H1 (cell line): ENCODE data around the gene NAE1. TPM values are rescaled to one million over a fixed set of nuclear protein-coding genes. Genes with fewer than 3 reads are reported as not detected.

Experiments
- CTCF ChIA-PET: fragments of 300-600 bp; sonication (Branson Sonifier 250); formaldehyde crosslinking; loops from one replicate; lab custom pipeline; 2021; ENCODE audit not compliant: partially characterized antibody; lab: Charles Lee
- POLR2A ChIA-PET: fragments of 300-600 bp; sonication (Branson Sonifier 250); formaldehyde crosslinking; loops from one replicate; lab custom pipeline; 2021; ENCODE audit warnings: inconsistent platforms; ENCODE audit not compliant: partially characterized antibody; lab: Charles Lee
- DNase-seq, 2 experiments: peaks; one replicate each; pipeline versions ENCODE4 v3.0.0 to v3.0.0-alpha.2; 2010 to 2022; ENCODE audit warnings: low spot score in 2 of 2, low read depth in 1 of 2, mixed read lengths in 1 of 2
- FAIRE-seq: peaks from 2 replicates; lab custom pipeline; 2011; peaks lifted over from hg19 to GRCh38; lab: Jason Lieb, UNC
- H2AFZ ChIP-seq: 2 replicates; pipeline ENCODE4 v1.8.1; 2012; ENCODE audit warnings: low read length, inconsistent platforms
- H2AK5ac ChIP-seq: 2 replicates; pipeline ENCODE4 v1.6.1; 2013; ENCODE audit warnings: low read depth, low read length
- H2BK120ac ChIP-seq: replicated peaks from 2 replicates; pipeline ENCODE3; 2013; ENCODE audit warnings: low read depth, low read length, inconsistent platforms
- H2BK12ac ChIP-seq: 2 replicates; pipeline ENCODE4 v1.6.1; 2013; ENCODE audit warnings: low read depth, low read length
- H2BK15ac ChIP-seq: 2 replicates; pipeline ENCODE4 v1.6.1; 2013; ENCODE audit warnings: low read length
- H2BK20ac ChIP-seq: 2 replicates; pipeline ENCODE4 v1.6.1; 2013; ENCODE audit warnings: low read length
- H2BK5ac ChIP-seq: 2 replicates; pipeline ENCODE4 v1.6.1; 2013; ENCODE audit warnings: low read depth, low read length
- H3K14ac ChIP-seq: 2 replicates; pipeline ENCODE4 v1.6.1; 2013; ENCODE audit warnings: inconsistent platforms; ENCODE audit not compliant: insufficient read length
- H3K18ac ChIP-seq: 2 replicates; pipeline ENCODE4 v1.6.1; 2013; ENCODE audit warnings: low read length; ENCODE audit errors: extremely low read depth
- H3K23ac ChIP-seq: 2 replicates; pipeline ENCODE4 v1.6.1; 2013; ENCODE audit warnings: inconsistent platforms; ENCODE audit not compliant: insufficient read length
- H3K23me2 ChIP-seq: 2 replicates; pipeline ENCODE4 v1.6.1; 2013; ENCODE audit warnings: low read depth, low read length
- H3K27ac ChIP-seq: 2 replicates; pipeline ENCODE4 v1.6.1; 2011; ENCODE audit warnings: low read depth, low read length, inconsistent platforms
- H3K27me3 ChIP-seq, 4 experiments: replicated peaks in 1 of 4; 1 replicate in 1 of 4; 2 replicates in 3 of 4; pipeline versions ENCODE4 v1.6.1 to v1.8.1; 2011 to 2013; ENCODE audit warnings: low read length in 3 of 4, mild to moderate bottlenecking in 3 of 4, inconsistent platforms in 2 of 4, mixed read lengths in 2 of 4, moderate library complexity in 1 of 4; ENCODE audit not compliant: control insufficient read depth in 3 of 4, insufficient read depth in 3 of 4; ENCODE audit errors: extremely low read depth in 1 of 4
- H3K36me3 ChIP-seq, 4 experiments: 2 replicates each; pipeline versions ENCODE4 v1.6.1 to v1.8.1; 2011 to 2013; ENCODE audit warnings: mild to moderate bottlenecking in 4 of 4, low read length in 3 of 4, moderate library complexity in 2 of 4, control low read depth in 1 of 4, inconsistent platforms in 1 of 4; ENCODE audit not compliant: insufficient read depth in 4 of 4, control insufficient read depth in 2 of 4
- H3K4ac ChIP-seq: replicated peaks from 2 replicates; pipeline ENCODE3; 2013; ENCODE audit warnings: low read length, low read depth, mixed read lengths, inconsistent platforms; ENCODE audit not compliant: insufficient read length
- H3K4me1 ChIP-seq, 4 experiments: replicated peaks in 1 of 4; 1 replicate in 1 of 4; 2 replicates in 3 of 4; pipeline versions ENCODE4 v1.6.1 to v1.8.1; 2011 to 2013; ENCODE audit warnings: low read length in 3 of 4, inconsistent platforms in 2 of 4, mixed read lengths in 1 of 4; ENCODE audit not compliant: insufficient read depth in 4 of 4, control insufficient read depth in 3 of 4
- H3K4me2 ChIP-seq, 2 experiments: 2 replicates each; pipeline versions ENCODE4 v1.6.1 to v1.8.1; 2011 to 2013; ENCODE audit warnings: low read depth in 2 of 2, low read length in 2 of 2, control low read depth in 1 of 2, inconsistent platforms in 1 of 2, mild to moderate bottlenecking in 1 of 2; ENCODE audit not compliant: insufficient read depth in 1 of 2
- H3K4me3 ChIP-seq, 4 experiments: fragments of 200-600, 300-600 bp in 1 of 4; sonication (generic), shearing (Covaris generic), sonication (Bioruptor Twin) in 1 of 4; 2 replicates each; pipeline versions ENCODE4 v1.5.1 to v1.8.1; 2011 to 2016; ENCODE audit warnings: low read length in 4 of 4, low read depth in 3 of 4, control low read depth in 2 of 4, inconsistent platforms in 2 of 4, mild to moderate bottlenecking in 2 of 4, mixed read lengths in 1 of 4, moderate library complexity in 1 of 4; ENCODE audit not compliant: insufficient read depth in 2 of 4; ENCODE audit errors: extremely low read depth in 1 of 4
- H3K56ac ChIP-seq: replicated peaks from 2 replicates; pipeline ENCODE3; 2013; ENCODE audit warnings: low read depth, mild to moderate bottlenecking, mixed read lengths, low read length, inconsistent platforms; ENCODE audit not compliant: insufficient read length
- H3K79me1 ChIP-seq: 2 replicates; pipeline ENCODE4 v1.6.1; 2013; ENCODE audit warnings: low read depth, low read length, control low read depth
- H3K79me2 ChIP-seq, 2 experiments: 2 replicates each; pipeline versions ENCODE4 v1.6.1 to v1.8.1; 2012 to 2013; ENCODE audit warnings: low read length in 2 of 2, mild to moderate bottlenecking in 2 of 2, inconsistent platforms in 1 of 2; ENCODE audit not compliant: insufficient read depth in 2 of 2, control insufficient read depth in 1 of 2
- H3K9ac ChIP-seq, 4 experiments: replicated peaks in 1 of 4; 1 replicate in 1 of 4; 2 replicates in 3 of 4; pipeline versions ENCODE4 v1.6.1 to v1.8.1; 2011 to 2013; ENCODE audit warnings: low read depth in 3 of 4, low read length in 3 of 4, control low read depth in 2 of 4, mild to moderate bottlenecking in 2 of 4, moderate library complexity in 2 of 4, inconsistent platforms in 1 of 4; ENCODE audit errors: extremely low read depth in 1 of 4
- H3K9me3 ChIP-seq, 2 experiments: 2 replicates each; pipeline versions ENCODE4 v1.6.1 to v1.8.1; 2012 to 2013; ENCODE audit warnings: mild to moderate bottlenecking in 2 of 2, moderate library complexity in 2 of 2, control low read depth in 1 of 2, inconsistent platforms in 1 of 2, low read depth in 1 of 2, low read length in 1 of 2, mixed read lengths in 1 of 2; ENCODE audit not compliant: insufficient read depth in 2 of 2
- H4K20me1 ChIP-seq, 2 experiments: replicated peaks in 1 of 2; 2 replicates each; pipeline versions ENCODE3 to v1.8.1; 2011 to 2013; ENCODE audit warnings: inconsistent platforms in 2 of 2, low read length in 2 of 2, mild to moderate bottlenecking in 1 of 2; ENCODE audit not compliant: insufficient read depth in 2 of 2, control insufficient read depth in 1 of 2
- H4K5ac ChIP-seq: 2 replicates; pipeline ENCODE4 v1.6.1; 2013; ENCODE audit warnings: low read length, low read depth, mixed read lengths, inconsistent platforms; ENCODE audit not compliant: insufficient read length
- H4K8ac ChIP-seq: 2 replicates; pipeline ENCODE4 v1.8.0; 2013; ENCODE audit warnings: mild to moderate bottlenecking, moderate library complexity, low read length, inconsistent platforms; ENCODE audit not compliant: insufficient read depth; ENCODE audit errors: extremely low read depth
- H4K91ac ChIP-seq: replicated peaks from 2 replicates; pipeline ENCODE3; 2013; ENCODE audit warnings: low read length, mixed read lengths, inconsistent platforms; ENCODE audit not compliant: insufficient read length
- BCL11A ChIP-seq, 2 experiments: IDR thresholded peaks; one replicate each; pipeline ENCODE4 v1.6.1; 2011; ENCODE audit warnings: low read depth in 2 of 2, low read length in 2 of 2, mild to moderate bottlenecking in 2 of 2
- CHD1 ChIP-seq: IDR thresholded peaks from 2 replicates; pipeline ENCODE4 v1.6.1; 2012; ENCODE audit warnings: low read depth, low read length, improper control_type of control experiment
- CHD2 ChIP-seq: IDR thresholded peaks from 2 replicates; pipeline ENCODE4 v1.6.1; 2012; ENCODE audit warnings: low read length, improper control_type of control experiment
- EZH2 ChIP-seq: fragments of 200-600 bp; sonication (generic); IDR thresholded peaks from 2 replicates; pipeline ENCODE4 v1.7.1; 2012; ENCODE audit warnings: low read depth, mild to moderate bottlenecking, moderate library complexity, low read length, inconsistent platforms; ENCODE audit not compliant: severe bottlenecking
- JUND ChIP-seq: IDR thresholded peaks from 2 replicates; pipeline ENCODE4 v1.6.1; 2011; ENCODE audit warnings: mild to moderate bottlenecking, improper control_type of control experiment, low read length
- KDM1A ChIP-seq: fragments of 200-600, 300-600 bp; sonication (generic); IDR thresholded peaks from 2 replicates; pipeline ENCODE4 v1.7.1; 2016; ENCODE audit warnings: mild to moderate bottlenecking, low read length, borderline replicate concordance
- KDM4A ChIP-seq: IDR thresholded peaks from one replicate; pipeline ENCODE4 v1.7.1; 2012; ENCODE audit warnings: low read depth, mild to moderate bottlenecking, moderate library complexity, low read length, inconsistent platforms; ENCODE audit not compliant: severe bottlenecking
- NANOG ChIP-seq: IDR thresholded peaks from 2 replicates; pipeline ENCODE4 v1.6.1; 2011; ENCODE audit warnings: low read length, low read depth, mild to moderate bottlenecking, inconsistent platforms; ENCODE audit not compliant: insufficient read depth, poor library complexity, severe bottlenecking
- POU5F1 ChIP-seq: IDR thresholded peaks from 2 replicates; pipeline ENCODE4 v1.6.1; 2011; ENCODE audit warnings: low read depth, mild to moderate bottlenecking, low read length, moderate library complexity
- SUZ12 ChIP-seq: fragments of 200-600 bp; sonication (generic); IDR thresholded peaks from 2 replicates; pipeline ENCODE4 v1.6.1; 2012; ENCODE audit warnings: mild to moderate bottlenecking, inconsistent platforms, low read length, moderate library complexity, mixed read lengths
- WGBS, 2 experiments: shearing (Covaris generic) in 1 of 2; methylation state at CpG; one replicate each; pipeline versions ENCODE4 v1.1.6 to v1.1.7; 2013 to 2015; ENCODE audit warnings: low lambda C conversion rate in 2 of 2, mixed read lengths in 2 of 2, inconsistent platforms in 1 of 2, low coverage in 1 of 2, missing lambda C conversion rate in 1 of 2; ENCODE audit not compliant: insufficient replicate concordance in 2 of 2, insufficient coverage in 1 of 2, insufficient read length in 1 of 2; ENCODE audit errors: extremely low coverage in 1 of 2, missing lambda C conversion rate in 1 of 2; 5-methylcytosine and 5-hydroxymethylcytosine counted together
- polyA plus RNA-seq, 7 experiments: library from polyadenylated mRNA; depleted of rRNA in 3 of 7; stranded (reverse) in 5 of 7; unstranded in 2 of 7; fragments of >200 nt in 5 of 7; fragments of 200-250 nt in 2 of 7; gene quantifications; 1 replicate in 5 of 7; 2 replicates in 1 of 7; 4 replicates in 1 of 7; pipeline versions ENCODE4 v1.2.1 to v1.2.3, GENCODE V29; 2011 to 2013; ENCODE audit warnings: missing spikeins in 2 of 7, mixed read lengths in 2 of 7
- total RNA-seq: library from RNA; stranded (reverse); fragmentation: NEBNext Ultra II Directional; extraction: Animal tissue kit (Norgen Biotek cat#: 25700); gene quantifications from 2 replicates; pipeline ENCODE4 v1.2.1, GENCODE V29; 2021
- TF ChIP-seq, protein P1 (sequence below): IDR thresholded peaks from 2 replicates; pipeline ENCODE4 v1.6.1; 2011; ENCODE audit warnings: low read length, improper control_type of control experiment

The NAE1 gene
- total and polyA plus RNA-seq, 2 of the 8 experiments (the other 6 are each of a cell fraction or from before 2014, with no cell fraction given) = 66.6 to 155 TPM

DNA sequence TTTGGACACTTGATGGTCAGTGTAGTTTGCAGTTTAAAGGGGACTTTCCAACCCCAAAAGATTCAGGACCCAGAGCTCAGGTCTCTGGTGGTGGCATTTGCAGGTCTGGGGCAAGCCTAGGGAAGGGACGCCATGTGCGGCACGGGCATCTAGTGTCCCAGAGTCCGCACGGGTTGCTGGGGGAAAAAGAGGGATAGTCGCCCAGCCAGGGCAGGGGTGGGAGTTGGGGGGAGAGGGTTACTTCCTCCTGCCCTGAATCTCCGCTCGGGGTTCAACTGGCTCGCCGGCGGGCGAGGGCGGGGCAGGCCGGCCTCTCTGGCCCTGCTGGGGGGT is 13.2 kb upstream of the NAE1 start:
- Histone ChIP-seq H4K91ac (no peak overlapping the region), H3K27me3 (peaks cover 14 to 45% (median 36%) of the 10 kb centered on the region in 4 experiments), H2BK12ac (no peak overlapping the region), H2BK20ac (no peak overlapping the region), H4K5ac (no peak overlapping the region), H2BK120ac (no peak overlapping the region), H3K23me2 (peaks cover 12% of the 10 kb centered on the region), H4K8ac (no peak overlapping the region), H3K23ac (no peak overlapping the region), H3K56ac (no peak overlapping the region), H3K9ac (no peak overlapping the region), H2AFZ (peak overlapping the region; percentile 48), H3K79me1 (no peaks in the 10 kb centered on the region), H2BK5ac (no peak overlapping the region), H3K79me2 (no peaks in the 10 kb centered on the region), H2AK5ac (no peak overlapping the region), H3K4me3 (peak overlapping the region; percentile 46 to 75 (median 62)), H2BK15ac (no peak overlapping the region), H3K4me2 (peak overlapping the region; percentile 80 to 98), H3K14ac (no peak overlapping the region), H3K36me3 (no peaks in the 10 kb centered on the region), H4K20me1 (peaks cover 0 to 3% of the 10 kb centered on the region in 2 experiments), H3K27ac (no peak overlapping the region), H3K18ac (no peak overlapping the region; the same call in none of the 2 replicates), H3K4ac (no peak overlapping the region), H3K4me1 (peaks cover 0 to 2% (median 0%) of the 10 kb centered on the region in 4 experiments; a peak in 3 of 7 replicates), H3K9me3 (no peaks in the 10 kb centered on the region)
- ChIA-PET CTCF (interaction anchor here (0.9 to 13.4 kb wide), 4 partner anchors 10 to 193 kb away, joined by 5 to 162 read pairs (median 42); partner anchors contain the start of gene NAE1), POLR2A (interaction anchor here (1.0 to 3.3 kb wide), 3 partner anchors 14 to 22 kb away, joined by 3 to 26 read pairs (median 5); partner anchors contain the start of gene NAE1)
- TF ChIP-seq KDM4A = no peak
- TF ChIP-seq KDM1A = no peak
- TF ChIP-seq NANOG = no peak
- TF ChIP-seq, protein P1, sequence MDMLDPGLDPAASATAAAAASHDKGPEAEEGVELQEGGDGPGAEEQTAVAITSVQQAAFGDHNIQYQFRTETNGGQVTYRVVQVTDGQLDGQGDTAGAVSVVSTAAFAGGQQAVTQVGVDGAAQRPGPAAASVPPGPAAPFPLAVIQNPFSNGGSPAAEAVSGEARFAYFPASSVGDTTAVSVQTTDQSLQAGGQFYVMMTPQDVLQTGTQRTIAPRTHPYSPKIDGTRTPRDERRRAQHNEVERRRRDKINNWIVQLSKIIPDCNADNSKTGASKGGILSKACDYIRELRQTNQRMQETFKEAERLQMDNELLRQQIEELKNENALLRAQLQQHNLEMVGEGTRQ = no peak
- no peak for TF ChIP-seq CHD1
- TF ChIP-seq SUZ12 = no peak
- no peak for TF ChIP-seq POU5F1
- no peak for TF ChIP-seq JUND
- TF ChIP-seq EZH2 = no peak
- no peak for TF ChIP-seq CHD2
- TF ChIP-seq BCL11A (IDR thresholded peaks at IDR 0.05; ENCODE audit: low read depth in 2 of 2, low read length in 2 of 2) = no peak
- no peak for FAIRE-seq
- 8% methylated on average over 6 of the region's 14 CpGs; no CpG with 5 or more reads in 1 of the 2 experiments for WGBS, 2 experiments
- no peak for DNase-seq
